Measurements from ENCODE around the gene ZFP57. TPM values are rescaled to one million over a fixed set of nuclear protein-coding genes. Genes with fewer than 3 reads are reported as not detected.

ZFP57 gene
- total and polyA plus RNA-seq, 10 of the 15 experiments (the other 5 are each of a cell fraction or from before 2014, with no cell fraction given): not detected

DNA sequence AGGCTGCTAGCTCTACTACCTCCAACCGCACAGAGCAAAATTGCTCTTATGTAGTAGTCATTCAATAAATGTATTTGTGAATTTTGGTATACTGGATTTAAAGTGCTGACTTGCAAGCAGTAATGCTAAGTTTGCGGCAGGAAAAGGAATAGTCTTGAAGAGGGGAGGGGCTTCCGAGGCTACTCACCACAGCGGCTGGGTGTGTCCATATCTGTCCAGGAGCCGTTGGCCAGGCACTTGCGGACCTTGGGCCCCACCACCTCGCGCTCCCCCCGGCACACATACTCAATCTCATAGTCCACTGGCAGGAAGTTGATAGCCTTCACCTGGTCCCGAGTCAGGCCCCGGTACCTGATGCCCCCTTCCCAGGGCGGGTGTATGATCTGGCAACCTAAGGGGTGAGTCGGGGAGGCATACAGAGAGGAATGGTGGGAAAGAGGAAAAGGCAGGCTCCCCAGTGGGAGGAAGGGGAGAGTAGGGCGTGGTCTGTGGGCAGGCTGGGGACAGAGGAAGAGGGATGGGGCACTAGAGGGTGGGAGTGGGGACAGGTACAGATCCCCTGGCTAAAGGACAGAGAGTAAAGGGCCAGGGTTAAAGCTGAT, 49.6 kb downstream of the ZFP57 start (continued):
- no peak for TF ChIP-seq CEBPZ (IDR thresholded peaks at IDR 0.05; ENCODE audit: low read depth, low read length)
- no peak for TF ChIP-seq YY1 (IDR thresholded peaks at IDR 0.05; ENCODE audit: low read depth, low read length)
- TF ChIP-seq POU2F2 (IDR thresholded peaks at IDR 0.05; ENCODE audit: borderline replicate concordance, low read depth, low read length): no peak
- no peak for TF ChIP-seq SIN3A (IDR thresholded peaks at IDR 0.05; ENCODE audit: low read depth, low read length)
- TF ChIP-seq MTA2 (IDR thresholded peaks at IDR 0.05; ENCODE audit: low read depth): no peak
- no peak for TF ChIP-seq CUX1 (IDR thresholded peaks at IDR 0.05; ENCODE audit: insufficient replicate concordance, low read depth, low read length)
- no peak for TF ChIP-seq GATAD2B (conservative IDR thresholded peaks at IDR 0.05; ENCODE audit: low read depth)
